HG03060 (cell line): ENCODE data around the gene ANKK1.

Experiments used
- ATAC-seq: cut with Tn5 transposase; IDR thresholded peaks from one replicate; pipeline ENCODE4 v1.9.1; 2021; ENCODE audit warnings: low read depth, moderate number of reproducible peaks; ENCODE audit not compliant: unreplicated experiment

Gene ANKK1

GRCh38 chr11:113407163-113407562 is 19.6 kb downstream of the ANKK1 start:
- no peak for ATAC-seq

GRCh38 chr11:113408206-113408605 is 20.6 kb downstream of the ANKK1 start:
- ATAC-seq, result no peak

- no peak for ATAC-seq
These were observed 21.3 kb downstream of the ANKK1 start for GRCh38 chr11:113408887-113409286.

- no peak for ATAC-seq
These were observed 21.9 kb downstream of the ANKK1 start for GRCh38 chr11:113409526-113409925.

GRCh38 chr11:113410414-113411135 is 23.0 kb downstream of the ANKK1 start:
- no peak for ATAC-seq

GRCh38 chr11:113411536-113411935 is 24.0 kb downstream of the ANKK1 start:
- ATAC-seq, result no peak

GRCh38 chr11:113412675-113413074 is 25.1 kb downstream of the ANKK1 start:
- ATAC-seq, result no peak

- no peak for ATAC-seq
These were observed 27.8 kb downstream of the ANKK1 start for GRCh38 chr11:113415343-113415742.

GRCh38 chr11:113417428-113417827 is 29.8 kb downstream of the ANKK1 start:
- ATAC-seq, result no peak

GRCh38 chr11:113419454-113420003 is 31.9 kb downstream of the ANKK1 start:
- no peak for ATAC-seq

GRCh38 chr11:113420808-113421207 is 33.2 kb downstream of the ANKK1 start:
- ATAC-seq, result no peak

GRCh38 chr11:113426686-113427085 is 39.1 kb downstream of the ANKK1 start:
- ATAC-seq, result no peak

GRCh38 chr11:113431746-113432145 is 44.2 kb downstream of the ANKK1 start:
- ATAC-seq, result no peak

- no peak for ATAC-seq
These were observed 47.8 kb downstream of the ANKK1 start for GRCh38 chr11:113435190-113435968.

- no peak for ATAC-seq
These were observed 49.2 kb downstream of the ANKK1 start for GRCh38 chr11:113436672-113437252.

GRCh38 chr11:113440816-113441215 is 53.2 kb downstream of the ANKK1 start:
- ATAC-seq, result no peak

- no peak for ATAC-seq
These were observed 57.0 kb downstream of the ANKK1 start for GRCh38 chr11:113444502-113445123.

GRCh38 chr11:113446112-113446511 is 58.5 kb downstream of the ANKK1 start:
- ATAC-seq, result no peak

- no peak for ATAC-seq
These were observed 59.4 kb downstream of the ANKK1 start for GRCh38 chr11:113446938-113447337.

- no peak for ATAC-seq
These were observed 60.2 kb downstream of the ANKK1 start for GRCh38 chr11:113447621-113448315.
